Activated CD8-positive, alpha-beta T cell treated with anti-CD3 and anti-CD28 coated beads for 36 hours (primary cell): ENCODE measurements around the gene TNRC6C. TPM values are rescaled to one million over a fixed set of nuclear protein-coding genes. Genes with fewer than 3 reads are reported as not detected.
"Not testable (repeated sequence)": the region's sequence is repeated elsewhere in the genome, so short reads cannot be mapped to it uniquely, and the experiment has no call there.

ENCODE experiments used
- ATAC-seq: fragments of 200-7000 bp; cut with Tn5 transposase; one replicate; pipeline ENCODE4 v1.10.0; 2021; ENCODE audit warnings: mild to moderate bottlenecking, moderate library complexity
- CTCF ChIA-PET: fragments of 350-600 bp; sonication (Branson Sonifier 250); formaldehyde crosslinking; loops from one replicate; lab custom pipeline; 2021; ENCODE audit warnings: antibody characterized with exemption; lab: Charles Lee
- POLR2A ChIA-PET: fragments of 350-600 bp; sonication (Branson Sonifier 250); formaldehyde crosslinking; loops from one replicate; lab custom pipeline; 2021; ENCODE audit warnings: antibody characterized with exemption; lab: Charles Lee
- DNase-seq: peaks from one replicate; pipeline ENCODE4 v3.0.0-alpha.2; 2020
- H3K27ac Mint-ChIP-seq: one replicate; pipeline ENCODE4 v1.8.0; 2021; ENCODE audit warnings: mild to moderate bottlenecking, mixed read lengths
- H3K27me3 Mint-ChIP-seq: one replicate; pipeline ENCODE4 v1.8.0; 2021; ENCODE audit warnings: mixed read lengths
- H3K36me3 Mint-ChIP-seq: one replicate; pipeline ENCODE4 v1.8.0; 2021; ENCODE audit warnings: low read depth, mixed read lengths
- H3K4me1 Mint-ChIP-seq: one replicate; pipeline ENCODE4 v1.8.0; 2021; ENCODE audit warnings: low read depth, mixed read lengths
- H3K4me3 Mint-ChIP-seq: one replicate; pipeline ENCODE4 v1.8.0; 2021; ENCODE audit warnings: mild to moderate bottlenecking, moderate library complexity, mixed read lengths
- H3K9me3 Mint-ChIP-seq: one replicate; pipeline ENCODE4 v1.8.0; 2021; ENCODE audit warnings: mixed read lengths
- CTCF ChIP-seq: fragments of 200-600 bp; IDR thresholded peaks from one replicate; pipeline ENCODE4 v1.8.0; 2022; ENCODE audit warnings: antibody characterized with exemption, mild to moderate bottlenecking
- intact Hi-C: fragments of 100-400 bp; cut with micrococcal nuclease; formaldehyde crosslinking; loops from one replicate; pipeline ENCODE4 v1.10.0; 2022
- total RNA-seq, 2 experiments: library from RNA; stranded (reverse); gene quantifications; one replicate each; pipeline ENCODE4 v1.2.3, GENCODE V29; 2021

Gene TNRC6C
- total RNA-seq, 2 experiments from 2014 or later = 26.4 to 26.6 TPM

- intact Hi-C loops = loop anchor here (5.0 kb wide), 1 partner anchor 53 kb away; the partner anchor contains the start of gene SYNGR2
- TF ChIP-seq CTCF = no peak
- Mint-ChIP-seq H3K27ac (peak overlapping the region; percentile 75), H3K4me1 (peaks cover 38% of the 10 kb centered on the region), H3K9me3 (no peaks in the 10 kb centered on the region), H3K27me3 (no peaks in the 10 kb centered on the region), H3K4me3 (no peak overlapping the region), H3K36me3 (peaks cover 49% of the 10 kb centered on the region)
- POLR2A ChIA-PET = interaction anchor here (0.6 to 5.4 kb wide), 12 partner anchors 11 to 478 kb away, joined by 3 to 56 read pairs (median 4); partner anchors contain the start of gene TMC8
- peak; percentile 87 for ATAC-seq
- DNase-seq = peak; percentile 79
- CTCF ChIA-PET = interaction anchor here (0.7 to 7.4 kb wide), 13 partner anchors 10 to 91 kb away, joined by 3 to 74 read pairs (median 5); partner anchors contain the start of genes C17orf99, TMC6 and TMC8
Measured at GRCh38 chr17:78113804-78114785, 155.6 kb downstream of the TNRC6C start.

- peaks cover 38% of the 10 kb centered on the region for H3K4me1 Mint-ChIP-seq
- TF ChIP-seq CTCF = no peak
- no peak overlapping the region for H3K4me3 Mint-ChIP-seq
- CTCF ChIA-PET = interaction anchor here (0.7 to 7.4 kb wide), 5 partner anchors 11 to 62 kb away, joined by 3 to 74 read pairs (median 5); no protein-coding TSS in a partner anchor
- no peak for DNase-seq
- peak overlapping the region; percentile 34 for H3K27ac Mint-ChIP-seq
- ATAC-seq = no peak
- H3K36me3 Mint-ChIP-seq = peaks cover 52% of the 10 kb centered on the region
- no peaks in the 10 kb centered on the region for H3K27me3 Mint-ChIP-seq
- intact Hi-C loops = loop anchor here (5.0 kb wide), 1 partner anchor 52 kb away; the partner anchor contains the start of gene SYNGR2
- POLR2A ChIA-PET = interaction anchor here (0.8 to 5.4 kb wide), 10 partner anchors 10 to 60 kb away, joined by 3 to 56 read pairs (median 4); partner anchors contain the start of gene TMC8
- no peaks in the 10 kb centered on the region for H3K9me3 Mint-ChIP-seq
Measured at GRCh38 chr17:78114831-78115723, 156.6 kb downstream of the TNRC6C start.

GRCh38 chr17:78115803-78116202 lies 157.3 kb downstream of the TNRC6C start:
- H3K27ac Mint-ChIP-seq, H3K27me3 Mint-ChIP-seq, H3K4me3 Mint-ChIP-seq, intact Hi-C loops, DNase-seq, H3K9me3 Mint-ChIP-seq, ATAC-seq: not testable (repeated sequence)
- H3K4me1 Mint-ChIP-seq = peaks cover 44% of the 10 kb centered on the region
- ChIA-PET CTCF (interaction anchor here (1.3 to 7.4 kb wide), 3 partner anchors 10 to 61 kb away, joined by 3 to 74 read pairs (median 5); no protein-coding TSS in a partner anchor), POLR2A (interaction anchor here (0.8 to 5.4 kb wide), 3 partner anchors 9 to 59 kb away, joined by 3 to 56 read pairs (median 3); no protein-coding TSS in a partner anchor)
- H3K36me3 Mint-ChIP-seq = peaks cover 52% of the 10 kb centered on the region

GRCh38 chr17:78116411-78116810 lies 157.9 kb downstream of the TNRC6C start:
- Mint-ChIP-seq H3K9me3 (no peaks in the 10 kb centered on the region), H3K4me1 (peaks cover 50% of the 10 kb centered on the region), H3K4me3 (no peak overlapping the region), H3K27ac (no peak overlapping the region), H3K27me3 (no peaks in the 10 kb centered on the region), H3K36me3 (peaks cover 58% of the 10 kb centered on the region)
- TF ChIP-seq CTCF = no peak
- no peak for DNase-seq
- intact Hi-C loops = no loop called here
- ATAC-seq = no peak
- CTCF ChIA-PET = interaction anchor here (1.3 to 7.4 kb wide), 3 partner anchors 9 to 60 kb away, joined by 3 to 74 read pairs (median 5); no protein-coding TSS in a partner anchor
- POLR2A ChIA-PET = interaction anchor here (0.8 to 1.1 kb wide), 2 partner anchors 19 to 59 kb away, joined by 3 read pairs; no protein-coding TSS in a partner anchor
